ENCODE results near the gene DDX60. TPM values are rescaled to one million over a fixed set of nuclear protein-coding genes. Genes with fewer than 3 reads are reported as not detected.

DDX60 gene
- total RNA-seq, 2 donors from 2014 or later, result 9.1 to 19.2 TPM

GRCh38 chr4:168360271-168360670, 41.7 kb upstream of the DDX60 start:
- intact Hi-C loops (cut with DNase I), result no loop called here
- 91% methylated on average over 2 of the region's 2 CpGs for WGBS
- TF ChIP-seq POLR2A (IDR thresholded peaks at IDR 0.05), result no peak
- no peak for TF ChIP-seq CTCF (IDR thresholded peaks at IDR 0.05)
- TF ChIP-seq POLR2AphosphoS5 (IDR thresholded peaks at IDR 0.05), result no peak
- Histone ChIP-seq H3K4me1 (replicated peaks) (no peaks in the 10 kb centered on the region), H3K36me3 (no peaks in the 10 kb centered on the region), H3K27me3 (replicated peaks; ENCODE audit: insufficient read depth) (no peaks in the 10 kb centered on the region), H3K4me3 (no peak overlapping the region), H3K27ac (no peak overlapping the region), H3K9me3 (no peaks in the 10 kb centered on the region)
- no peak for DNase-seq (ENCODE audit: low spot score)

GRCh38 chr4:168357941-168358340, 39.4 kb upstream of the DDX60 start:
- intact Hi-C loops (cut with DNase I), result no loop called here
- Histone ChIP-seq H3K4me3 (no peak overlapping the region), H3K9me3 (no peaks in the 10 kb centered on the region), H3K4me1 (replicated peaks) (no peaks in the 10 kb centered on the region), H3K27ac (no peak overlapping the region), H3K36me3 (no peaks in the 10 kb centered on the region), H3K27me3 (replicated peaks; ENCODE audit: insufficient read depth) (no peaks in the 10 kb centered on the region)
- WGBS, result 50% methylated on average over 2 of the region's 2 CpGs
- DNase-seq (ENCODE audit: low spot score), result no peak
- TF ChIP-seq POLR2AphosphoS5 (IDR thresholded peaks at IDR 0.05), result no peak
- TF ChIP-seq CTCF (IDR thresholded peaks at IDR 0.05), result no peak
- no peak for TF ChIP-seq POLR2A (IDR thresholded peaks at IDR 0.05)

GRCh38 chr4:168353746-168354145, 35.2 kb upstream of the DDX60 start:
- Histone ChIP-seq H3K27me3 (replicated peaks; ENCODE audit: insufficient read depth) (no peaks in the 10 kb centered on the region), H3K27ac (no peak overlapping the region), H3K4me1 (replicated peaks) (no peaks in the 10 kb centered on the region), H3K4me3 (no peak overlapping the region), H3K36me3 (no peaks in the 10 kb centered on the region), H3K9me3 (no peaks in the 10 kb centered on the region)
- no peak for TF ChIP-seq POLR2A (IDR thresholded peaks at IDR 0.05)
- TF ChIP-seq POLR2AphosphoS5 (IDR thresholded peaks at IDR 0.05), result no peak
- no peak for TF ChIP-seq CTCF (IDR thresholded peaks at IDR 0.05)
- no peak for DNase-seq (ENCODE audit: low spot score)
- intact Hi-C loops (cut with DNase I), result no loop called here
- 83% methylated on average over 1 of the region's 1 CpG for WGBS

GRCh38 chr4:168337550-168337940, 19.0 kb upstream of the DDX60 start:
- no peak overlapping the region for H3K4me3 ChIP-seq
- no peak for DNase-seq (ENCODE audit: low spot score)
- no peaks in the 10 kb centered on the region for H3K27me3 ChIP-seq (replicated peaks; ENCODE audit: insufficient read depth)
- intact Hi-C loops (cut with DNase I), result no loop called here
- no peaks in the 10 kb centered on the region for H3K9me3 ChIP-seq
- no peaks in the 10 kb centered on the region for H3K36me3 ChIP-seq
- 77% methylated on average over 3 of the region's 3 CpGs for WGBS
- H3K27ac ChIP-seq, result no peak overlapping the region
- TF ChIP-seq CTCF (IDR thresholded peaks at IDR 0.05) (no peak), POLR2A (IDR thresholded peaks at IDR 0.05) (no peak), POLR2AphosphoS5 (IDR thresholded peaks at IDR 0.05) (no peak)
- no peaks in the 10 kb centered on the region for H3K4me1 ChIP-seq (replicated peaks)

GRCh38 chr4:168336837-168337549, 18.4 kb upstream of the DDX60 start:
- H3K27ac ChIP-seq, result no peak overlapping the region

More at GRCh38 chr4:168336837-168337549, 18.4 kb upstream of the DDX60 start:
- no peak overlapping the region for H3K4me3 ChIP-seq
- no peaks in the 10 kb centered on the region for H3K4me1 ChIP-seq (replicated peaks)
- no peaks in the 10 kb centered on the region for H3K9me3 ChIP-seq
- intact Hi-C loops (cut with DNase I), result no loop called here
- no peak for DNase-seq (ENCODE audit: low spot score)
- no peaks in the 10 kb centered on the region for H3K27me3 ChIP-seq (replicated peaks; ENCODE audit: insufficient read depth)
- no peaks in the 10 kb centered on the region for H3K36me3 ChIP-seq
- no peak for TF ChIP-seq POLR2AphosphoS5 (IDR thresholded peaks at IDR 0.05)
- TF ChIP-seq CTCF (IDR thresholded peaks at IDR 0.05), result no peak
- no peak for TF ChIP-seq POLR2A (IDR thresholded peaks at IDR 0.05)
- WGBS, result 54% methylated on average over 3 of the region's 3 CpGs
